ENCODE measurements around the gene CPNE6. TPM values are rescaled to one million over a fixed set of nuclear protein-coding genes. Genes with fewer than 3 reads are reported as not detected.

Gene CPNE6
- total and polyA plus RNA-seq, 2 of the 8 experiments (the other 6 are each of a cell fraction or from before 2014, with no cell fraction given): 0.05 TPM; not detected in 1

DNA sequence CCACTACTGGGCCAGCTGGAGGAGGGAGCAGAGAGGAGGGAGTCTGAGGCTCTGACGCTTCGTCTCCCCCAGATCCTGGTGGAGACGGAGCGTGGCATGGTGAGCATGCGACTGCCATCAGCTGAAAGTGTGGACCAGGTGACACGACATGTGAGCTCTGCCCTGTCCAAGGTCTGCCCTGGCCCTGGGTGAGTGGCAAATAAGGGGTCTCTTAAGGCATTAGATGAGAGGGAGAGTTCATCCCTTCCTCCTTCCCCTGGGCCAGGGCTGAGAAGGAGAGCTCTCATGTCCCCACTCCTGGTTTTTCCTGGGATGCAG is 17.1 kb upstream of the CPNE6 start:
- H2BK15ac ChIP-seq (ENCODE audit: low read length): no peak overlapping the region
- POLR2A ChIA-PET (ENCODE audit: partially characterized antibody): interaction anchor here (1.2 to 6.5 kb wide), 2 partner anchors 39 to 53 kb away, joined by 4 to 97 read pairs; partner anchors contain the start of gene PCK2
- H3K9me3 ChIP-seq (ENCODE audit: insufficient read depth in 2 of 2, low read depth in 1 of 2, low read length in 1 of 2): no peaks in the 10 kb centered on the region
- H4K20me1 ChIP-seq (replicated peaks in 1 of 2; ENCODE audit: control insufficient read depth in 1 of 2, insufficient read depth in 2 of 2, low read length in 2 of 2): peaks cover 2% of the 10 kb centered on the region in 2 experiments
- H3K56ac ChIP-seq (replicated peaks; ENCODE audit: insufficient read length, low read depth, low read length): no peak overlapping the region
- H3K4me2 ChIP-seq (ENCODE audit: insufficient read depth in 1 of 2, low read depth in 2 of 2, low read length in 2 of 2): no peak overlapping the region
- CTCF ChIA-PET (ENCODE audit: partially characterized antibody): interaction anchor here (0.9 to 9.6 kb wide), 10 partner anchors 14 to 107 kb away, joined by 3 to 234 read pairs (median 4); partner anchors contain the start of genes DCAF11, IRF9, NRL and PCK2
- no peak overlapping the region for H2AK5ac ChIP-seq (ENCODE audit: low read depth, low read length)
- H2BK120ac ChIP-seq (replicated peaks; ENCODE audit: low read depth, low read length): no peak overlapping the region
- no peak overlapping the region for H2BK12ac ChIP-seq (ENCODE audit: low read depth, low read length)
- no peak overlapping the region for H4K5ac ChIP-seq (ENCODE audit: insufficient read length, low read depth, low read length)
- H3K14ac ChIP-seq (ENCODE audit: insufficient read length): no peak overlapping the region
- no peak overlapping the region for H3K4me3 ChIP-seq (ENCODE audit: extremely low read depth in 1 of 4, insufficient read depth in 2 of 4, low read depth in 3 of 4, low read length in 4 of 4)
- no peaks in the 10 kb centered on the region for H3K79me1 ChIP-seq (ENCODE audit: low read depth, low read length)
- H3K4me1 ChIP-seq (replicated peaks in 1 of 4; ENCODE audit: control insufficient read depth in 3 of 4, insufficient read depth in 4 of 4, low read length in 3 of 4): peaks cover 0 to 10% (median 6%) of the 10 kb centered on the region in 4 experiments; a peak in 5 of 7 replicates
- H3K9ac ChIP-seq (replicated peaks in 1 of 4; ENCODE audit: extremely low read depth in 1 of 4, low read depth in 3 of 4, low read length in 3 of 4): no peak overlapping the region
- H2BK20ac ChIP-seq (ENCODE audit: low read length): no peak overlapping the region
- no peak overlapping the region for H2AFZ ChIP-seq (ENCODE audit: low read length)
- H3K27ac ChIP-seq (ENCODE audit: low read depth, low read length): no peak overlapping the region
- no peak overlapping the region for H4K8ac ChIP-seq (ENCODE audit: extremely low read depth, insufficient read depth, low read length)
- WGBS, 2 experiments (ENCODE audit: extremely low coverage in 1 of 2, insufficient coverage in 1 of 2, insufficient read length in 1 of 2, insufficient replicate concordance in 2 of 2, low coverage in 1 of 2, low lambda C conversion rate in 2 of 2, missing lambda C conversion rate in 1 of 2): 84% methylated on average over 6 of the region's 6 CpGs; no CpG with 5 or more reads in 1 of the 2 experiments
- peaks cover 9% of the 10 kb centered on the region for H3K23me2 ChIP-seq (ENCODE audit: low read depth, low read length)
- H2BK5ac ChIP-seq (ENCODE audit: low read depth, low read length): no peak overlapping the region
- no peaks in the 10 kb centered on the region; a peak in 1 of 8 replicates for H3K36me3 ChIP-seq (ENCODE audit: control insufficient read depth in 2 of 4, insufficient read depth in 4 of 4, low read length in 3 of 4)
- no peaks in the 10 kb centered on the region for H3K79me2 ChIP-seq (ENCODE audit: control insufficient read depth in 1 of 2, insufficient read depth in 2 of 2, low read length in 2 of 2)
- TF ChIP-seq SP2 (IDR thresholded peaks at IDR 0.05; ENCODE audit: low read length) (no peak), GTF2F1 (IDR thresholded peaks at IDR 0.05; ENCODE audit: borderline replicate concordance, low read depth, low read length) (no peak), GABPA (IDR thresholded peaks at IDR 0.05; ENCODE audit: borderline replicate concordance, insufficient read depth, low read length) (no peak), BACH1 (IDR thresholded peaks at IDR 0.05; ENCODE audit: low read length) (no peak), SUZ12 (IDR thresholded peaks at IDR 0.05; ENCODE audit: low read length) (no peak), BCL11A (IDR thresholded peaks at IDR 0.05; ENCODE audit: low read depth in 2 of 2, low read length in 2 of 2) (no peak), SIX5 (IDR thresholded peaks at IDR 0.05; ENCODE audit: low read depth, low read length) (no peak), ZNF274 (IDR thresholded peaks at IDR 0.05; ENCODE audit: borderline replicate concordance, extremely low read depth, low read length) (no peak), MAFK (IDR thresholded peaks at IDR 0.05; ENCODE audit: low read depth, low read length) (no peak), TAF7 (optimal IDR thresholded peaks at IDR 0.05; ENCODE audit: borderline replicate concordance, low read depth, low read length) (no peak), CBX8 (IDR thresholded peaks at IDR 0.05; ENCODE audit: borderline replicate concordance, low read depth, low read length) (no peak), RAD21 (IDR thresholded peaks at IDR 0.05 in 1 of 2, conservative IDR thresholded peaks at IDR 0.05 in 1 of 2; ENCODE audit: low read depth in 2 of 2, low read length in 2 of 2) (no peak)
- TF ChIP-seq, protein P1, sequence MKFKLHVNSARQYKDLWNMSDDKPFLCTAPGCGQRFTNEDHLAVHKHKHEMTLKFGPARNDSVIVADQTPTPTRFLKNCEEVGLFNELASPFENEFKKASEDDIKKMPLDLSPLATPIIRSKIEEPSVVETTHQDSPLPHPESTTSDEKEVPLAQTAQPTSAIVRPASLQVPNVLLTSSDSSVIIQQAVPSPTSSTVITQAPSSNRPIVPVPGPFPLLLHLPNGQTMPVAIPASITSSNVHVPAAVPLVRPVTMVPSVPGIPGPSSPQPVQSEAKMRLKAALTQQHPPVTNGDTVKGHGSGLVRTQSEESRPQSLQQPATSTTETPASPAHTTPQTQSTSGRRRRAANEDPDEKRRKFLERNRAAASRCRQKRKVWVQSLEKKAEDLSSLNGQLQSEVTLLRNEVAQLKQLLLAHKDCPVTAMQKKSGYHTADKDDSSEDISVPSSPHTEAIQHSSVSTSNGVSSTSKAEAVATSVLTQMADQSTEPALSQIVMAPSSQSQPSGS (IDR thresholded peaks at IDR 0.05; ENCODE audit: low read length): no peak
- no peaks in the 10 kb centered on the region; a peak in 1 of 7 replicates for H3K27me3 ChIP-seq (replicated peaks in 1 of 4; ENCODE audit: control insufficient read depth in 3 of 4, extremely low read depth in 1 of 4, insufficient read depth in 3 of 4, low read length in 3 of 4)
- no peak overlapping the region for H4K91ac ChIP-seq (replicated peaks; ENCODE audit: insufficient read length, low read length)
- no peak overlapping the region for H3K23ac ChIP-seq (ENCODE audit: insufficient read length)
- H3K18ac ChIP-seq (ENCODE audit: extremely low read depth, low read length): no peak overlapping the region
- FAIRE-seq (no peak), DNase-seq (ENCODE audit: low read depth in 1 of 2, low spot score in 2 of 2) (no peak)
- H3K4ac ChIP-seq (replicated peaks; ENCODE audit: insufficient read length, low read depth, low read length): no peak overlapping the region

Measured in H1 (cell line).